ENCODE data around the gene TSEN15. TPM values are rescaled to one million over a fixed set of nuclear protein-coding genes. Genes with fewer than 3 reads are reported as not detected.

Gene TSEN15
- total and polyA plus RNA-seq, 4 donors = 41.7 to 52.7 (median 46.7) TPM

GRCh38 chr1:184028854-184029623 lies 22.5 kb upstream of the TSEN15 start:
- Histone ChIP-seq H3K4me3 (ENCODE audit: low read depth, low read length) (no peak overlapping the region), H3K9me3 (ENCODE audit: control insufficient read depth, insufficient read depth, low read length) (no peaks in the 10 kb centered on the region), H3K27ac (ENCODE audit: low read depth, low read length) (no peak overlapping the region), H3K4me1 (ENCODE audit: control insufficient read depth, insufficient read depth, low read length) (peaks cover 13% of the 10 kb centered on the region), H3K36me3 (ENCODE audit: control insufficient read depth, insufficient read depth, low read length) (no peaks in the 10 kb centered on the region), H3K27me3 (ENCODE audit: control insufficient read depth, insufficient read depth, low read length) (no peaks in the 10 kb centered on the region)
- no peak for DNase-seq (ENCODE audit: low read depth in 4 of 6, low spot score in 6 of 6)
- WGBS (ENCODE audit: insufficient coverage) = 100% methylated on average over 1 of the region's 5 CpGs

- 60% methylated on average over 1 of the region's 2 CpGs for WGBS (ENCODE audit: insufficient coverage)
- H3K27me3 ChIP-seq (ENCODE audit: control insufficient read depth, insufficient read depth, low read length) = peaks cover under 1% of the 10 kb centered on the region
- no peaks in the 10 kb centered on the region for H3K36me3 ChIP-seq (ENCODE audit: control insufficient read depth, insufficient read depth, low read length)
- no peak overlapping the region for H3K27ac ChIP-seq (ENCODE audit: low read depth, low read length)
- H3K9me3 ChIP-seq (ENCODE audit: control insufficient read depth, insufficient read depth, low read length) = no peaks in the 10 kb centered on the region
- peak in 2 of 6 donors; percentile 51 to 58 for DNase-seq (ENCODE audit: low read depth in 4 of 6, low spot score in 6 of 6)
- H3K4me3 ChIP-seq (ENCODE audit: low read depth, low read length) = no peak overlapping the region
- peaks cover 6% of the 10 kb centered on the region for H3K4me1 ChIP-seq (ENCODE audit: control insufficient read depth, insufficient read depth, low read length)
Observed at GRCh38 chr1:184030433-184031091, 21.0 kb upstream of the TSEN15 start.

- no CpG with 5 or more reads among the region's 1 CpG for WGBS (ENCODE audit: insufficient coverage)
- peaks cover 9% of the 10 kb centered on the region for H3K4me1 ChIP-seq (ENCODE audit: control insufficient read depth, insufficient read depth, low read length)
- no peak overlapping the region for H3K27ac ChIP-seq (ENCODE audit: low read depth, low read length)
- no peak for DNase-seq (ENCODE audit: low read depth in 4 of 6, low spot score in 6 of 6)
- no peaks in the 10 kb centered on the region for H3K9me3 ChIP-seq (ENCODE audit: control insufficient read depth, insufficient read depth, low read length)
- no peak overlapping the region for H3K4me3 ChIP-seq (ENCODE audit: low read depth, low read length)
- H3K27me3 ChIP-seq (ENCODE audit: control insufficient read depth, insufficient read depth, low read length) = peaks cover 5% of the 10 kb centered on the region
- no peaks in the 10 kb centered on the region for H3K36me3 ChIP-seq (ENCODE audit: control insufficient read depth, insufficient read depth, low read length)
Observed at GRCh38 chr1:184031092-184031408, 20.5 kb upstream of the TSEN15 start.

- 81% methylated on average over 4 of the region's 8 CpGs for WGBS (ENCODE audit: insufficient coverage)
- Histone ChIP-seq H3K4me1 (ENCODE audit: control insufficient read depth, insufficient read depth, low read length) (peaks cover 14% of the 10 kb centered on the region), H3K27me3 (ENCODE audit: control insufficient read depth, insufficient read depth, low read length) (peaks cover 9% of the 10 kb centered on the region), H3K36me3 (ENCODE audit: control insufficient read depth, insufficient read depth, low read length) (no peaks in the 10 kb centered on the region), H3K9me3 (ENCODE audit: control insufficient read depth, insufficient read depth, low read length) (no peaks in the 10 kb centered on the region), H3K4me3 (ENCODE audit: low read depth, low read length) (no peak overlapping the region), H3K27ac (ENCODE audit: low read depth, low read length) (no peak overlapping the region)
- DNase-seq (ENCODE audit: low read depth in 4 of 6, low spot score in 6 of 6) = no peak
Observed at GRCh38 chr1:184031409-184032107, 20.0 kb upstream of the TSEN15 start.

GRCh38 chr1:184032306-184032929 lies 19.1 kb upstream of the TSEN15 start:
- Histone ChIP-seq H3K4me1 (ENCODE audit: control insufficient read depth, insufficient read depth, low read length) (peaks cover 16% of the 10 kb centered on the region), H3K27me3 (ENCODE audit: control insufficient read depth, insufficient read depth, low read length) (peaks cover 9% of the 10 kb centered on the region), H3K4me3 (ENCODE audit: low read depth, low read length) (no peak overlapping the region), H3K9me3 (ENCODE audit: control insufficient read depth, insufficient read depth, low read length) (no peaks in the 10 kb centered on the region), H3K27ac (ENCODE audit: low read depth, low read length) (no peak overlapping the region), H3K36me3 (ENCODE audit: control insufficient read depth, insufficient read depth, low read length) (no peaks in the 10 kb centered on the region)
- no peak for DNase-seq (ENCODE audit: low read depth in 4 of 6, low spot score in 6 of 6)
- no CpG with 5 or more reads among the region's 2 CpGs for WGBS (ENCODE audit: insufficient coverage)

GRCh38 chr1:184032930-184033418 lies 18.6 kb upstream of the TSEN15 start:
- Histone ChIP-seq H3K4me3 (ENCODE audit: low read depth, low read length) (no peak overlapping the region), H3K27ac (ENCODE audit: low read depth, low read length) (no peak overlapping the region), H3K4me1 (ENCODE audit: control insufficient read depth, insufficient read depth, low read length) (peaks cover 16% of the 10 kb centered on the region), H3K9me3 (ENCODE audit: control insufficient read depth, insufficient read depth, low read length) (no peaks in the 10 kb centered on the region), H3K36me3 (ENCODE audit: control insufficient read depth, insufficient read depth, low read length) (no peaks in the 10 kb centered on the region), H3K27me3 (ENCODE audit: control insufficient read depth, insufficient read depth, low read length) (peaks cover 9% of the 10 kb centered on the region)
- WGBS (ENCODE audit: insufficient coverage) = 100% methylated on average over 1 of the region's 3 CpGs
- DNase-seq (ENCODE audit: low read depth in 4 of 6, low spot score in 6 of 6) = no peak

- Histone ChIP-seq H3K27me3 (ENCODE audit: control insufficient read depth, insufficient read depth, low read length) (peaks cover 9% of the 10 kb centered on the region), H3K4me1 (ENCODE audit: control insufficient read depth, insufficient read depth, low read length) (peaks cover 16% of the 10 kb centered on the region), H3K36me3 (ENCODE audit: control insufficient read depth, insufficient read depth, low read length) (no peaks in the 10 kb centered on the region), H3K9me3 (ENCODE audit: control insufficient read depth, insufficient read depth, low read length) (no peaks in the 10 kb centered on the region), H3K4me3 (ENCODE audit: low read depth, low read length) (no peak overlapping the region), H3K27ac (ENCODE audit: low read depth, low read length) (no peak overlapping the region)
- WGBS (ENCODE audit: insufficient coverage) = 50% methylated on average over 1 of the region's 2 CpGs
- no peak for DNase-seq (ENCODE audit: low read depth in 4 of 6, low spot score in 6 of 6)
Observed at GRCh38 chr1:184033711-184034167, 17.8 kb upstream of the TSEN15 start.

GRCh38 chr1:184034761-184035379 lies 16.7 kb upstream of the TSEN15 start:
- Histone ChIP-seq H3K36me3 (ENCODE audit: control insufficient read depth, insufficient read depth, low read length) (no peaks in the 10 kb centered on the region), H3K9me3 (ENCODE audit: control insufficient read depth, insufficient read depth, low read length) (no peaks in the 10 kb centered on the region), H3K27me3 (ENCODE audit: control insufficient read depth, insufficient read depth, low read length) (peaks cover 9% of the 10 kb centered on the region), H3K4me3 (ENCODE audit: low read depth, low read length) (no peak overlapping the region), H3K27ac (ENCODE audit: low read depth, low read length) (no peak overlapping the region), H3K4me1 (ENCODE audit: control insufficient read depth, insufficient read depth, low read length) (peaks cover 10% of the 10 kb centered on the region)
- DNase-seq (ENCODE audit: low read depth in 4 of 6, low spot score in 6 of 6) = no peak
- WGBS (ENCODE audit: insufficient coverage) = no CpG with 5 or more reads among the region's 2 CpGs

Data from spinal cord (tissue), 10 donors.